Colonic mucosa (tissue), 4 donors: ENCODE results near the gene HIF3A. TPM values are rescaled to one million over a fixed set of nuclear protein-coding genes. Genes with fewer than 3 reads are reported as not detected.
"Not testable (repeated sequence)": the region's sequence is repeated elsewhere in the genome, so short reads cannot be mapped to it uniquely, and the experiment has no call there.

Experiments
- DNase-seq: peaks from one replicate; pipeline ENCODE4 v3.0.0-alpha.2; 2020
- H3K27ac ChIP-seq: fragments of 200-600 bp; one replicate; pipeline ENCODE4 v1.8.0; 2021
- H3K27me3 ChIP-seq: fragments of 200-600 bp; one replicate; pipeline ENCODE4 v1.8.0; 2021
- H3K36me3 ChIP-seq: fragments of 200-600 bp; one replicate; pipeline ENCODE4 v1.8.0; 2021
- H3K4me1 ChIP-seq: fragments of 200-600 bp; one replicate; pipeline ENCODE4 v1.8.0; 2021; ENCODE audit warnings: mild to moderate bottlenecking
- H3K4me3 ChIP-seq: fragments of 200-600 bp; one replicate; pipeline ENCODE4 v1.8.0; 2021
- H3K9ac ChIP-seq, 2 donors: one replicate each; pipeline ENCODE4 v1.7.0; 2013; ENCODE audit warnings: control low read depth in 2 of 2, low read depth in 2 of 2, low read length in 2 of 2
- H3K9me3 ChIP-seq: fragments of 200-600 bp; one replicate; pipeline ENCODE4 v1.8.0; 2021
- CTCF ChIP-seq: fragments of 200-600 bp; IDR thresholded peaks from one replicate; pipeline ENCODE4 v1.8.0; 2022; ENCODE audit warnings: antibody characterized with exemption, mild to moderate bottlenecking
- intact Hi-C: fragments of 100-400 bp; cut with DNase I; formaldehyde crosslinking; loops from one replicate; pipeline ENCODE4 v1.14.1; 2022
- total RNA-seq, 2 donors: library from RNA; stranded (reverse); fragmentation: NEBNext Ultra II Directional in 1 of 2; extraction: Animal tissue kit (Norgen Biotek cat#: 25700) in 1 of 2; gene quantifications; one replicate each; pipeline ENCODE4 v1.2.1, GENCODE V29; 2021
- donor health status: healthy.
- donor health status: DM: no; HTN: no; CAD: no.
- donor health status: DM: no; HTN: no; CAD: no.

HIF3A gene
- total RNA-seq, 2 donors from 2014 or later, result 5.7 to 7.1 TPM

DNA sequence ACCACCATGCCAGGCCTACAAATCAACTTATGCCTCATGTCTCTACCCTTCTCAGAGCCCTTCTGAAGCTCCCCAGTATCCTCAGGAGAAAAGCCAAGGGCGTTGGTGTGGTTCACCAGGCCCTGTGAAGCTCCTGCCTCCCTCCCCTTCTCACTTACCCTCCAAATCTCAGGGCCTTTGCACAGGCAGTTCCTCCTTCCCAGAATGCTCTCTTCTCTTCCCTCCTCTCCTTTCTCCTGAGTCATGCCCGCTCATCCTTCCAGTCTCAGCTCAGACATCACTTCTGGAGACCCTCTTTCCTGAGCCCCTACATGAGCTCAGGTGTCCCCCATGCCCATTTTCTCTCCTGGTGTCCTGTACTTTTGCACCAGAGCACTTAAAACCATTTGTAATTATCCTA is 20.5 kb downstream of the HIF3A start:
- no peak overlapping the region for H3K27ac ChIP-seq
- no peaks in the 10 kb centered on the region for H3K36me3 ChIP-seq
- no peak for TF ChIP-seq CTCF
- no peaks in the 10 kb centered on the region for H3K4me1 ChIP-seq
- H3K9ac ChIP-seq, result no peak overlapping the region
- intact Hi-C loops, result no loop called here
- H3K27me3 ChIP-seq, result no peaks in the 10 kb centered on the region
- H3K9me3 ChIP-seq, result no peaks in the 10 kb centered on the region
- no peak for DNase-seq
- H3K4me3 ChIP-seq, result no peak overlapping the region

DNA sequence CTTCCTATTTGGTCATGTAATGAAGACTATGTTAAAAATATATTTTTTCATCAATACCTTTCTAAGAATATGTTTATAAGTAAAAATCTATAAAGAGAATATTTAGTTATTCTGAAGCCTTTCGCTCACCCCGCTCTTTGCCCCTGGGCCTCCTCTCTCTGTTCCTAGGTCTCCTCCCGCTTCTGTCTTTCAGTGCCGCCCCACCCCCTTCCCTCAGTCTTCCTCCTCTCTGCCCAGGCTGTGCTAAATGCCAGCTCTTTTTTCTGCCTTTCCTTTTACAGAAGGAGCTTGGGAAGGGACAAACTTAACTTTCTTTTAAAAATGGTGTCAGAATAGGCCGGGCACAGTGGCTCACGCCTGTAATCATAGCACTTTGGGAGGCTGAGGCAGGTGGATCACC is 22.8 kb downstream of the HIF3A start:
- Histone ChIP-seq H3K27ac (no peak overlapping the region), H3K27me3 (no peaks in the 10 kb centered on the region), H3K9ac (no peak overlapping the region), H3K36me3 (no peaks in the 10 kb centered on the region), H3K9me3 (no peaks in the 10 kb centered on the region), H3K4me1 (no peaks in the 10 kb centered on the region), H3K4me3 (no peak overlapping the region)
- intact Hi-C loops, result no loop called here
- no peak for TF ChIP-seq CTCF
- DNase-seq, result no peak

- no peaks in the 10 kb centered on the region for H3K9me3 ChIP-seq
- no peaks in the 10 kb centered on the region for H3K36me3 ChIP-seq
- DNase-seq, result no peak
- H3K27ac ChIP-seq, result no peak overlapping the region
- intact Hi-C loops, result no loop called here
- H3K9ac ChIP-seq, result no peak overlapping the region
- no peaks in the 10 kb centered on the region for H3K4me1 ChIP-seq
- no peak overlapping the region for H3K4me3 ChIP-seq
- H3K27me3 ChIP-seq, result no peaks in the 10 kb centered on the region
- TF ChIP-seq CTCF, result no peak
These were observed 23.7 kb downstream of the HIF3A start for GRCh38 chr19:46320559-46320958.

- H3K9me3 ChIP-seq, result no peaks in the 10 kb centered on the region
- no peak overlapping the region for H3K27ac ChIP-seq
- H3K27me3 ChIP-seq, result no peaks in the 10 kb centered on the region
- H3K4me1 ChIP-seq, result no peaks in the 10 kb centered on the region
- H3K4me3 ChIP-seq, result no peak overlapping the region
- no peak overlapping the region for H3K9ac ChIP-seq
- intact Hi-C loops, result no loop called here
- no peak for TF ChIP-seq CTCF
- DNase-seq, result no peak
- H3K36me3 ChIP-seq, result no peaks in the 10 kb centered on the region
These were observed 24.8 kb downstream of the HIF3A start for GRCh38 chr19:46321653-46322052.

GRCh38 chr19:46323227-46323626 is 26.4 kb downstream of the HIF3A start:
- H3K4me3 ChIP-seq, H3K27me3 ChIP-seq, H3K4me1 ChIP-seq, H3K27ac ChIP-seq, intact Hi-C loops, H3K9me3 ChIP-seq, H3K36me3 ChIP-seq, H3K9ac ChIP-seq, DNase-seq: not testable (repeated sequence)

- DNase-seq, result no peak
- Histone ChIP-seq H3K4me1 (no peaks in the 10 kb centered on the region), H3K27me3 (no peaks in the 10 kb centered on the region), H3K9me3 (no peaks in the 10 kb centered on the region), H3K4me3 (no peak overlapping the region), H3K9ac (no peak overlapping the region), H3K36me3 (no peaks in the 10 kb centered on the region), H3K27ac (no peak overlapping the region)
- no peak for TF ChIP-seq CTCF
- intact Hi-C loops, result no loop called here
These were observed 27.4 kb downstream of the HIF3A start for GRCh38 chr19:46324277-46324676.
